ENCODE measurements around the gene SBK3. TPM values are rescaled to one million over a fixed set of nuclear protein-coding genes. Genes with fewer than 3 reads are reported as not detected.

SBK3 gene
- total and polyA plus RNA-seq, 4 donors, result 0.81 to 1.2 TPM; not detected in 2

GRCh38 chr19:55554302-55554701, 9.0 kb upstream of the SBK3 start:
- ATAC-seq (ENCODE audit: insufficient read depth, low FRiP score), result no peak
- TF ChIP-seq CTCF (IDR thresholded peaks at IDR 0.05; ENCODE audit: control extremely low read depth, extremely low read depth), result no peak
- Histone ChIP-seq H3K9ac (ENCODE audit: insufficient read depth in 1 of 2, low read length in 2 of 2) (no peak overlapping the region), H3K4me1 (ENCODE audit: control insufficient read depth in 5 of 5, insufficient read depth in 5 of 5, low read length in 5 of 5) (peaks cover 0 to 5% (median 0%) of the 10 kb centered on the region in 5 donors), H3K4me3 (no peak overlapping the region), H3K27ac (ENCODE audit: low read depth in 1 of 2, low read length in 1 of 2) (no peak overlapping the region), H3K36me3 (ENCODE audit: control insufficient read depth in 4 of 4, insufficient read depth in 4 of 4, low read length in 4 of 4) (no peaks in the 10 kb centered on the region), H3K27me3 (ENCODE audit: control insufficient read depth in 3 of 3, insufficient read depth in 3 of 3, low read length in 2 of 3) (peaks cover 0 to 18% (median 9%) of the 10 kb centered on the region in 3 donors), H3K9me3 (ENCODE audit: control insufficient read depth in 4 of 4, insufficient read depth in 3 of 4, low read length in 3 of 4) (no peaks in the 10 kb centered on the region)
- WGBS, 2 donors, result 90 to 94% methylated on average over 9 of the region's 9 CpGs
- DNase-seq, result no peak

DNA sequence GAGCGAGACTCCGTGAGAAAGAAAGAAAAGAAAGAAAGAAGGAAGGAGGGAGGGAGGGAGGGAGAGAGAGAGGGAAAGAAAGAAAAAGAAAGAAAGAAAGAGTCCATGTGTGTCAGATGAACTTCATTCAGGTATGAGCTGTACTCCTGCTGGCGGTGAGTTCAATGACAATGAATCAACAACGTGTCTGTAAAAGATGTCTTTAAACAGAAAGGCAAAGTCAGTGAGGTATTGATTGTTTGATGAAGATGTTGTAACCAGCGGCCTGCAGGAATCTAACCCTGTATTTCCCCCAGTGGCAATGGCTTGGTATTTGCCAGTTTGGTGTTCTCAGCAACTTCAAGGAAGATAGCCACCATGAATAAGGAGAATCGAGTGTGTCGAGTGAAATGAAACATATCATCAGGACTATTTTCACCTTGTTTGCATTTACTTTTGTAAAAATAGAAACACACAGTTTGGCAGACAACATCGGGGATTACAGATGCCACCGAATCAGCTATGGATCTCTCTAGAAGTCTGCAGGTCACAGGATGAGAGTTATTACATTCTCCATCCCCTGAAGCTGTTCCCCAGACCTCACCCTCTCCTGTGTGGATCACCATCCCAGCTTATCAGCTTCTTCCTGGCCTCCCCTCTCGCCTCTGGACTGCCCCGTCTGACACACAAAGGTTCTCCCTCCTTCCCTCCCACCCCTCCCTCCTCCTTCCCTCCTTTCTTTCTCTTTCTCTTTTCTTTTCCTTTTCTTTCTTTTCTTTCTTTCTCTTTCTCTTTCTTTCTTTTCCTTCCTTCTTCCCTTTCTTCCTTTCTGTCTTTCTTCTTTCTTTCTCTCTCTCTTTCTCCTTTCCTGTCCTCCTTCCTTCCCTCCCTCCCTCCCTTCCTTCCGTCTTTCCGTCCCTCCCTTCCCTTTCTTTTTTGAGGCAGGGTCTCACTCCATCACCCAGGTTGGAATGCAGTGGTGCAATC, 8.2 kb upstream of the SBK3 start:
- ATAC-seq (ENCODE audit: insufficient read depth, low FRiP score), result no peak

DNA sequence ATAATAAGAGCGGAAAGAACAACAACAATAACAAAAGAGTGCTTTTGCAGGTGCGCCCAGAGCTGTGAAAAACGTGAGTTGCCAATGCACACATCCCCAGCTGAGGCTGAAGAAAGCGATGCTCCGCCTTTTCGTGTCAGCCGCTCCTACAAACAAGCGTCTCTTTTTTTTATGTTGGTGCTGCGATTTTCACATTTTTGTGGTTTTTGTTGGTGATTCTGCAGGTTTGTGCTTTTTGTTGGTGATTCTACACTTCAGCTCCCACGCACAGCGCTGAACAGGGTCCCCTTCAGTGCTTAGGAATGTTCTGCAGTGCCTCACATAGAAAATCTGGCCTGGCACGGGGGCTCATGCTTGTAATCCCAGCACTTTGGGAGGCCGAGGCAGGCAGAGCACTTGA, 7.3 kb upstream of the SBK3 start:
- no peak overlapping the region for H3K4me3 ChIP-seq
- no peak for TF ChIP-seq CTCF (IDR thresholded peaks at IDR 0.05; ENCODE audit: control extremely low read depth, extremely low read depth)
- H3K9ac ChIP-seq (ENCODE audit: insufficient read depth in 1 of 2, low read length in 2 of 2), result no peak overlapping the region
- no peaks in the 10 kb centered on the region for H3K9me3 ChIP-seq (ENCODE audit: control insufficient read depth in 4 of 4, insufficient read depth in 3 of 4, low read length in 3 of 4)
- DNase-seq, result peak in 2 of 3 donors; percentile 36
- H3K27ac ChIP-seq (ENCODE audit: low read depth in 1 of 2, low read length in 1 of 2), result no peak overlapping the region
- no peaks in the 10 kb centered on the region for H3K36me3 ChIP-seq (ENCODE audit: control insufficient read depth in 4 of 4, insufficient read depth in 4 of 4, low read length in 4 of 4)
- H3K4me1 ChIP-seq (ENCODE audit: control insufficient read depth in 5 of 5, insufficient read depth in 5 of 5, low read length in 5 of 5), result peaks cover 0 to 5% (median 0%) of the 10 kb centered on the region in 5 donors
- WGBS, 2 donors, result 61 to 83% methylated on average over 13 of the region's 13 CpGs
- ATAC-seq (ENCODE audit: insufficient read depth, low FRiP score), result no peak
- H3K27me3 ChIP-seq (ENCODE audit: control insufficient read depth in 3 of 3, insufficient read depth in 3 of 3, low read length in 2 of 3), result peaks cover 0 to 19% (median 9%) of the 10 kb centered on the region in 3 donors

More for the DNA sequence above, 8.2 kb upstream of the SBK3 start:
- no peak overlapping the region for H3K27ac ChIP-seq (ENCODE audit: low read depth in 1 of 2, low read length in 1 of 2)
- WGBS, 2 donors, result 68 to 72% methylated on average over 13 of the region's 13 CpGs
- H3K27me3 ChIP-seq (ENCODE audit: control insufficient read depth in 3 of 3, insufficient read depth in 3 of 3, low read length in 2 of 3), result peaks cover 0 to 19% (median 9%) of the 10 kb centered on the region in 3 donors
- no peak for DNase-seq
- no peaks in the 10 kb centered on the region for H3K36me3 ChIP-seq (ENCODE audit: control insufficient read depth in 4 of 4, insufficient read depth in 4 of 4, low read length in 4 of 4)
- no peaks in the 10 kb centered on the region for H3K9me3 ChIP-seq (ENCODE audit: control insufficient read depth in 4 of 4, insufficient read depth in 3 of 4, low read length in 3 of 4)
- no peak overlapping the region for H3K4me3 ChIP-seq
- no peak for TF ChIP-seq CTCF (IDR thresholded peaks at IDR 0.05; ENCODE audit: control extremely low read depth, extremely low read depth)
- H3K4me1 ChIP-seq (ENCODE audit: control insufficient read depth in 5 of 5, insufficient read depth in 5 of 5, low read length in 5 of 5), result peaks cover 0 to 5% (median 0%) of the 10 kb centered on the region in 5 donors
- H3K9ac ChIP-seq (ENCODE audit: insufficient read depth in 1 of 2, low read length in 2 of 2), result no peak overlapping the region
